ENCODE measurements around the gene TCF7L2.

Gene TCF7L2

GRCh38 chr10:113128450-113129070, 178.5 kb downstream of the TCF7L2 start:
- no peak for DNase-seq

GRCh38 chr10:113129117-113129516, 179.1 kb downstream of the TCF7L2 start:
- no peak for DNase-seq

- DNase-seq = no peak
Observed at GRCh38 chr10:113130014-113130641, 180.1 kb downstream of the TCF7L2 start.

GRCh38 chr10:113131613-113132261, 181.7 kb downstream of the TCF7L2 start:
- no peak for DNase-seq

GRCh38 chr10:113132591-113133121, 182.6 kb downstream of the TCF7L2 start:
- no peak for DNase-seq

- no peak for DNase-seq
Observed at GRCh38 chr10:113133497-113134115, 183.6 kb downstream of the TCF7L2 start.

GRCh38 chr10:113135025-113135424, 185.0 kb downstream of the TCF7L2 start:
- DNase-seq = no peak

GRCh38 chr10:113137941-113138685, 188.1 kb downstream of the TCF7L2 start:
- no peak for DNase-seq

GRCh38 chr10:113138937-113139585, 189.0 kb downstream of the TCF7L2 start:
- no peak for DNase-seq

GRCh38 chr10:113139699-113140098, 189.7 kb downstream of the TCF7L2 start:
- DNase-seq = no peak

GRCh38 chr10:113140143-113141011, 190.3 kb downstream of the TCF7L2 start:
- no peak for DNase-seq

GRCh38 chr10:113142601-113143362, 192.7 kb downstream of the TCF7L2 start:
- no peak for DNase-seq

- no peak for DNase-seq
Observed at GRCh38 chr10:113144576-113144975, 194.5 kb downstream of the TCF7L2 start.

- no peak for DNase-seq
Observed at GRCh38 chr10:113148071-113148825, 198.2 kb downstream of the TCF7L2 start.

GRCh38 chr10:113148901-113149300, 198.9 kb downstream of the TCF7L2 start:
- no peak for DNase-seq

GRCh38 chr10:113149626-113150025, 199.6 kb downstream of the TCF7L2 start:
- no peak for DNase-seq

- DNase-seq = no peak
Observed at GRCh38 chr10:113151190-113151666, 201.2 kb downstream of the TCF7L2 start.

GRCh38 chr10:113153493-113154102, 203.6 kb downstream of the TCF7L2 start:
- DNase-seq = no peak

- no peak for DNase-seq
Observed at GRCh38 chr10:113157441-113157840, 207.4 kb downstream of the TCF7L2 start.
